ENCODE data around the gene MAB21L4.

The MAB21L4 gene

GRCh38 chr2:240895656-240896388, at the start of gene MAB21L4:
Gene MAB21L4, minus strand, starts transcription at chr2:240896156. Its CDS starts 159 bp downstream, at chr2:240895997.
- DNase-seq (ENCODE audit: low read depth in 2 of 2) = no peak

GRCh38 chr2:240936106-240936505, 40.1 kb upstream of the MAB21L4 start:
- no peak for DNase-seq (ENCODE audit: low read depth in 2 of 2)

GRCh38 chr2:240935103-240935876, 39.3 kb upstream of the MAB21L4 start:
- DNase-seq (ENCODE audit: low read depth in 2 of 2) = no peak

- no peak for DNase-seq (ENCODE audit: low read depth in 2 of 2)
These were observed 38.7 kb upstream of the MAB21L4 start for GRCh38 chr2:240934701-240935102.

- DNase-seq (ENCODE audit: low read depth in 2 of 2) = no peak
These were observed 38.2 kb upstream of the MAB21L4 start for GRCh38 chr2:240933966-240934700.

GRCh38 chr2:240933048-240933965, 37.4 kb upstream of the MAB21L4 start:
- DNase-seq (ENCODE audit: low read depth in 2 of 2) = no peak

GRCh38 chr2:240932724-240933047, 36.7 kb upstream of the MAB21L4 start:
- DNase-seq (ENCODE audit: low read depth in 2 of 2) = no peak

GRCh38 chr2:240932001-240932723, 36.2 kb upstream of the MAB21L4 start:
- DNase-seq (ENCODE audit: low read depth in 2 of 2) = no peak

GRCh38 chr2:240931319-240931949, 35.5 kb upstream of the MAB21L4 start:
- DNase-seq (ENCODE audit: low read depth in 2 of 2) = no peak

- no peak for DNase-seq (ENCODE audit: low read depth in 2 of 2)
These were observed 34.8 kb upstream of the MAB21L4 start for GRCh38 chr2:240930631-240931318.

GRCh38 chr2:240930096-240930630, 34.2 kb upstream of the MAB21L4 start:
- no peak for DNase-seq (ENCODE audit: low read depth in 2 of 2)

GRCh38 chr2:240929364-240930095, 33.6 kb upstream of the MAB21L4 start:
- no peak for DNase-seq (ENCODE audit: low read depth in 2 of 2)

GRCh38 chr2:240928476-240929363, 32.8 kb upstream of the MAB21L4 start:
- no peak for DNase-seq (ENCODE audit: low read depth in 2 of 2)

- no peak for DNase-seq (ENCODE audit: low read depth in 2 of 2)
These were observed 31.4 kb upstream of the MAB21L4 start for GRCh38 chr2:240927390-240927781.

- no peak for DNase-seq (ENCODE audit: low read depth in 2 of 2)
These were observed 30.8 kb upstream of the MAB21L4 start for GRCh38 chr2:240926516-240927389.

GRCh38 chr2:240925568-240926515, 29.9 kb upstream of the MAB21L4 start:
- no peak for DNase-seq (ENCODE audit: low read depth in 2 of 2)
